ENCODE data around the gene GNG7. TPM values are rescaled to one million over a fixed set of nuclear protein-coding genes. Genes with fewer than 3 reads are reported as not detected.
A peak's percentile ranks its signal among the peaks of the same experiment; 100 is the strongest.

GNG7 gene
- total RNA-seq, 1 donor from 2014 or later: 5.5 TPM

DNA sequence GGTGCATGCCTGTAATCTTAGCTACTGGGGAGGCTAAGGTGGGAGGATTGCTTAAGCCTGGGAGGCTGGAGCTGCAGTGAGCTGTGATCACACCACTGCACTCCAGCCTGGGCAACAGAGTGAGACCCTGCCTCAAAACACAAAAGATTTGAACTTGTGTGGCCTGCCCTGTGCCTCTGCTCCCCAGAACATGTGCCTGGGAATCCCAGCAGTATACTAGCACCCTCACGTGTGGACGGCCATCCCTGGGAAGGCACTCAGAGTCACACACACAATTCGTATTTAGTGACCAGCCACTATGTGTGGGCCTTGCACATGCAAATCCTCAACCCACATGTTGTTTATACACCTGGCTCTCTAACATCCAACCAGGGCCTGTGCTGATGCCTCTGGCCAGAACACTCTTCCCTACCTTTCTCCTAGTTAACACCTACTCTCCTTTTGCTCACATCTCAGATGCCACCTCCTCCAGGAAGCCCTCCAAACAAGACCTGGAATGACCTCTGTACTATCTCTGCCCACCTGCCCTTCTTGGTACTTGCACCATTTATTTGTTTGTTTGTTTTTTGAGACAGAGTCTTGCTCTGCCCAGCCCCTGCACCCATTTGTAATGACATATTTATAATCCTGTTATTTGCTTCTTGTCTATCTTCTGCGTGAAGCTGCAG, 218.9 kb downstream of the GNG7 start:
- peaks cover 10% of the 10 kb centered on the region for H3K9me3 ChIP-seq
- no peak overlapping the region for H3K4me3 ChIP-seq
- no peaks in the 10 kb centered on the region for H3K27me3 ChIP-seq
- H3K36me3 ChIP-seq: no peaks in the 10 kb centered on the region
- TF ChIP-seq, protein P1, sequence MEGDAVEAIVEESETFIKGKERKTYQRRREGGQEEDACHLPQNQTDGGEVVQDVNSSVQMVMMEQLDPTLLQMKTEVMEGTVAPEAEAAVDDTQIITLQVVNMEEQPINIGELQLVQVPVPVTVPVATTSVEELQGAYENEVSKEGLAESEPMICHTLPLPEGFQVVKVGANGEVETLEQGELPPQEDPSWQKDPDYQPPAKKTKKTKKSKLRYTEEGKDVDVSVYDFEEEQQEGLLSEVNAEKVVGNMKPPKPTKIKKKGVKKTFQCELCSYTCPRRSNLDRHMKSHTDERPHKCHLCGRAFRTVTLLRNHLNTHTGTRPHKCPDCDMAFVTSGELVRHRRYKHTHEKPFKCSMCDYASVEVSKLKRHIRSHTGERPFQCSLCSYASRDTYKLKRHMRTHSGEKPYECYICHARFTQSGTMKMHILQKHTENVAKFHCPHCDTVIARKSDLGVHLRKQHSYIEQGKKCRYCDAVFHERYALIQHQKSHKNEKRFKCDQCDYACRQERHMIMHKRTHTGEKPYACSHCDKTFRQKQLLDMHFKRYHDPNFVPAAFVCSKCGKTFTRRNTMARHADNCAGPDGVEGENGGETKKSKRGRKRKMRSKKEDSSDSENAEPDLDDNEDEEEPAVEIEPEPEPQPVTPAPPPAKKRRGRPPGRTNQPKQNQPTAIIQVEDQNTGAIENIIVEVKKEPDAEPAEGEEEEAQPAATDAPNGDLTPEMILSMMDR (IDR thresholded peaks at IDR 0.05): no peak
- DNase-seq: no peak
- H3K4me1 ChIP-seq: peaks cover 17% of the 10 kb centered on the region
- intact Hi-C loops (cut with DNase I): no loop called here
- no peak for ATAC-seq
- no peak overlapping the region for H3K27ac ChIP-seq

DNA sequence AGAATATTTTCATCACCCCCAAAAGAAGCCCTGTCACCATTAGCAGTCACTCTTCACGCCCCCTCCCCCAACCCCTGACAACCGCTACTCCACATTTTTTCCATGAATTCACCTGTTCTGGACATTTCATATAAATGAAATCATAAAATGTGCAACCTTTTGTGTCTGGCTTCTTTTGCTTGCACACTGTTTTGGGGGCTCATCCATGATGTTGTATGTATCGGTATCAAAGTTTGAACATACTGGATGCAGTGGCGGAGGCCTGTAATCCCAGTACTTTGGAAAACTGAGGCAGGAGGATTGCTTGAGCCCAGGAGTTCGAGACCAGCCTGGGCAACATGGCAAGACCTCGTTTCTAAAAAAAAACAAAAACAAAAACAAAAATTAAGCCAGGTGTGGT, 219.4 kb downstream of the GNG7 start:
- intact Hi-C loops (cut with DNase I): no loop called here
- Histone ChIP-seq H3K4me1 (peaks cover 16% of the 10 kb centered on the region), H3K36me3 (peaks cover under 1% of the 10 kb centered on the region), H3K9me3 (peaks cover 10% of the 10 kb centered on the region), H3K27me3 (no peaks in the 10 kb centered on the region), H3K4me3 (no peak overlapping the region), H3K27ac (no peak overlapping the region)
- ATAC-seq (no peak), DNase-seq (no peak)
- TF ChIP-seq, protein P1 (IDR thresholded peaks at IDR 0.05): no peak

DNA sequence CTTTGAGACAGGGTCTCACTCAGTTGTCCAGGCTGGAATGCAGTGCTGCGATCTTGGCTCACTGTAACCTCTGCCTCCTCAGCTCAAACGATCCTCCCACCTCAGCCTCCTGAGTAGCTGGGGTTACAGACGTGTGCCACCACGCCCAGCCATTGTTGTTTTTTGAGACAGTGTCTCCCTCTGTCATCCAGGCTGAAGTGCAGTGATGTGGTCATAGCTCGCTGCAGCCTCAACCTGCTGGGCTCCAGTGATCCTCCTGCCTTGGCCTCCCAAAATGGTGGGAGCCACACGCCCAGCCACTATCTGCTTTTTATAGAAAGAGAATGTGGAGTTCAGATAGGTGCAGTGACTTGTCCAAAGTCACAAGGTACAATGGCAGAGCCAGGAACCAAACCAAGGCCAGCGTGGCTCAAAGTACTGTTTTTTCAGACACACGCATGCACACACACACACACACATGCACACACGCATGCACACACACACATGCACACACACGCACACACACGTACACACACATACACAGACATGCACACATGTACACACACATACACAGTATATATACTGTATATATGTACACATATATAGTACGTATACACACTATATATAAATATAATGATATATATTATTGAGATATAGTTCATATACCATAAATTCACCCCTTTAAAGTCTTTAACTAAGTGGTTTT, 220.0 kb downstream of the GNG7 start:
- peaks cover 14% of the 10 kb centered on the region for H3K4me1 ChIP-seq
- H3K27me3 ChIP-seq: no peaks in the 10 kb centered on the region
- intact Hi-C loops (cut with DNase I): no loop called here
- no peak overlapping the region for H3K27ac ChIP-seq
- TF ChIP-seq, protein P1 (IDR thresholded peaks at IDR 0.05): no peak
- H3K4me3 ChIP-seq: no peak overlapping the region
- DNase-seq: no peak
- peaks cover 4% of the 10 kb centered on the region for H3K36me3 ChIP-seq
- ATAC-seq: no peak
- peaks cover 10% of the 10 kb centered on the region for H3K9me3 ChIP-seq

DNA sequence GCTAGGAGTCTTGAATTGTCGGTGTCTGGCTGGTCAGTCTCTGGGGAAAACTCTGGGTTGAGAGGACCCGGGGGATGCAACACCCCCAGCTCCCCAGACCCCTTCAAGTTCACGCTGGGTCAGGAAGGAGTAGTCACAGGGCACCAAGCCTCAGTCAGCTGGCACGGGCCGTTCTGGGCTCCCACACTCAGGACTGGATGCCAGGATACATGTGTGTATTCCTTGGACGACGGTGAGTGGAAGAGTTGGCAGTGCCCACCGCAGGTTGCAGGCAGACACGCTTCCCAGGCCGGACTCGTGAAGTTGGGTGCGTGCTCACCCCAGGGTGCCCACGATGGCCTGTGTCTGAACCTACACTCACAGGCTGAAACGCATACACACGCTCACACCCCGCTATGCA, 221.0 kb downstream of the GNG7 start:
- intact Hi-C loops (cut with DNase I): no loop called here
- peaks cover 10% of the 10 kb centered on the region for H3K36me3 ChIP-seq
- no peak overlapping the region for H3K4me3 ChIP-seq
- H3K4me1 ChIP-seq: peaks cover 14% of the 10 kb centered on the region
- DNase-seq (no peak), ATAC-seq (no peak)
- no peak overlapping the region for H3K27ac ChIP-seq
- H3K27me3 ChIP-seq: no peaks in the 10 kb centered on the region
- TF ChIP-seq, protein P1 (IDR thresholded peaks at IDR 0.05): no peak
- peaks cover 10% of the 10 kb centered on the region for H3K9me3 ChIP-seq

DNA sequence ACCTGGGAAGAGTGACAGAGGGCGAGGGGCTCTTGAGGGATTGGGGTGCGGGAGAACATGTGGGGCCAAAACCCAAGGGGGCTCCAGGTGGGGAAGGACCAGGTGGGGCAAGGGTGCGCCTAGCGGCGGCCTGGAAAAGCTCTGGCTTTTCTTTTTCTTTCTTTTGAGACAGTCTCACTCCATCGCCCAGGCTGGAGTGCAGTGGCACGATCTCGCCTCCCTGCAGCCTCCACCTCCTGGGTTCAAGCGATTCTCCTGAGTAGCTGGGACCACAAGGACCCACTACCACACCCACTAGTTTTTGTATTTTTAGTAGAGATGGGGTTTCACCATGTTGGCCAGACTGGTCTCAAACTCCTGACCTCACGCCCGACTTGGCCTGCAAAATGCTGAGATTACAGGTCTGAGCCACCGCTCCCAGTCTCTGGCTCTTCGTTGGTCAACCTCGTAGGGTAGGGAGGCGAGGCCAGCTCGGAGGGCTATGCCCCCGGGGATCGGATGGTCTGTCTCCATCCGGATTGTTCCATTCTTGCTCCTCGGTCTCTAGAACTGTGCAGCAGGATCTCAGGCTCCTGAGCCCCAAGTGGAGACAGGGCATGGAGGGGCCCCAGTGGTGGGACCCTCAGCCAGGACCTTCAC, 222.8 kb downstream of the GNG7 start:
- intact Hi-C loops (cut with DNase I): loop anchor here (10.0 kb wide), 2 partner anchors 95 to 135 kb away; no protein-coding TSS in a partner anchor
- peaks cover 10% of the 10 kb centered on the region for H3K9me3 ChIP-seq
- ATAC-seq (no peak), DNase-seq (no peak)
- no peaks in the 10 kb centered on the region for H3K27me3 ChIP-seq
- peaks cover 24% of the 10 kb centered on the region for H3K4me1 ChIP-seq
- TF ChIP-seq, protein P1 (IDR thresholded peaks at IDR 0.05): peak; percentile 19
- peak overlapping the region; percentile 91 for H3K27ac ChIP-seq
- H3K4me3 ChIP-seq: peak overlapping the region; percentile 93
- peaks cover 10% of the 10 kb centered on the region for H3K36me3 ChIP-seq

Measured in upper lobe of right lung (tissue), 1 donor.